ENCODE measurements around the gene MORC3. TPM values are rescaled to one million over a fixed set of nuclear protein-coding genes. Genes with fewer than 3 reads are reported as not detected.
A peak's percentile ranks its signal among the peaks of the same experiment; 100 is the strongest.
"Not testable (repeated sequence)": the region's sequence is repeated elsewhere in the genome, so short reads cannot be mapped to it uniquely, and the experiment has no call there.

MORC3 gene
- total RNA-seq, 3 donors from 2014 or later (not counting 1 experiment from before 2014, with no cell fraction given), result 59.7 to 74.1 (median 64.8) TPM

DNA sequence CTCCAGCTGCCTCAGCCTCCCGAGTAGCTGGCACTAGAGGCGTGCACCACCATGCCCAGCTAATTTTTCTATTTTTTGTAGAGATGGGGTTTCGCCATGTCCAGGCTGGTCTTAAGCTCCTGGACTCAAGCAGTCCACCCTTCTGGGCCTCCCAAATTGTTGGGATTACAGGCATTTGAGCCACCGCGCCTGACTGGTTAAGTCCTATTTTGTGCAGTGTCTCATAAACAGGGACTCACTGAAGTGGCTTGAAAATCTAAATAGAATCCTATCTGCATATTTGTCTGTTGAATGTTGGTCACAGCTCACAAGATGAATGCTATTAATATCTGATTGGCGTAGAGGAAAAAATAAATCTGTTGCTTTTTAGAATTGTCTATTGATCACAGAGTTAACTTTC is 59.3 kb downstream of the MORC3 start:
- no peak overlapping the region for H3K27ac Mint-ChIP-seq
- Histone ChIP-seq H3K4me3 (ENCODE audit: low read length) (no peak overlapping the region), H3K9me3 (ENCODE audit: control insufficient read depth, insufficient read depth, low read length) (no peaks in the 10 kb centered on the region), H3K4me1 (ENCODE audit: control insufficient read depth, insufficient read depth, low read length) (no peaks in the 10 kb centered on the region), H3K27ac (ENCODE audit: low read length) (no peak overlapping the region), H3K27me3 (ENCODE audit: control insufficient read depth, insufficient read depth, low read length) (no peaks in the 10 kb centered on the region), H3K36me3 (ENCODE audit: control insufficient read depth, insufficient read depth, low read length) (peaks cover 37% of the 10 kb centered on the region)
- TF ChIP-seq, protein P1, sequence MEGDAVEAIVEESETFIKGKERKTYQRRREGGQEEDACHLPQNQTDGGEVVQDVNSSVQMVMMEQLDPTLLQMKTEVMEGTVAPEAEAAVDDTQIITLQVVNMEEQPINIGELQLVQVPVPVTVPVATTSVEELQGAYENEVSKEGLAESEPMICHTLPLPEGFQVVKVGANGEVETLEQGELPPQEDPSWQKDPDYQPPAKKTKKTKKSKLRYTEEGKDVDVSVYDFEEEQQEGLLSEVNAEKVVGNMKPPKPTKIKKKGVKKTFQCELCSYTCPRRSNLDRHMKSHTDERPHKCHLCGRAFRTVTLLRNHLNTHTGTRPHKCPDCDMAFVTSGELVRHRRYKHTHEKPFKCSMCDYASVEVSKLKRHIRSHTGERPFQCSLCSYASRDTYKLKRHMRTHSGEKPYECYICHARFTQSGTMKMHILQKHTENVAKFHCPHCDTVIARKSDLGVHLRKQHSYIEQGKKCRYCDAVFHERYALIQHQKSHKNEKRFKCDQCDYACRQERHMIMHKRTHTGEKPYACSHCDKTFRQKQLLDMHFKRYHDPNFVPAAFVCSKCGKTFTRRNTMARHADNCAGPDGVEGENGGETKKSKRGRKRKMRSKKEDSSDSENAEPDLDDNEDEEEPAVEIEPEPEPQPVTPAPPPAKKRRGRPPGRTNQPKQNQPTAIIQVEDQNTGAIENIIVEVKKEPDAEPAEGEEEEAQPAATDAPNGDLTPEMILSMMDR (IDR thresholded peaks at IDR 0.05), result no peak
- intact Hi-C loops (cut with micrococcal nuclease), result no loop called here
- no peak overlapping the region for H3K4me3 Mint-ChIP-seq
- DNase-seq, result no peak
- H3K36me3 Mint-ChIP-seq, result no peaks in the 10 kb centered on the region
- no peak for ATAC-seq
- 97% methylated on average over 6 of the region's 6 CpGs for WGBS (ENCODE audit: insufficient coverage)
- H3K9me3 Mint-ChIP-seq, result no peaks in the 10 kb centered on the region
- H3K4me1 Mint-ChIP-seq, result no peaks in the 10 kb centered on the region
- H3K27me3 Mint-ChIP-seq (ENCODE audit: low read depth in 2 of 2), result no peaks in the 10 kb centered on the region

DNA sequence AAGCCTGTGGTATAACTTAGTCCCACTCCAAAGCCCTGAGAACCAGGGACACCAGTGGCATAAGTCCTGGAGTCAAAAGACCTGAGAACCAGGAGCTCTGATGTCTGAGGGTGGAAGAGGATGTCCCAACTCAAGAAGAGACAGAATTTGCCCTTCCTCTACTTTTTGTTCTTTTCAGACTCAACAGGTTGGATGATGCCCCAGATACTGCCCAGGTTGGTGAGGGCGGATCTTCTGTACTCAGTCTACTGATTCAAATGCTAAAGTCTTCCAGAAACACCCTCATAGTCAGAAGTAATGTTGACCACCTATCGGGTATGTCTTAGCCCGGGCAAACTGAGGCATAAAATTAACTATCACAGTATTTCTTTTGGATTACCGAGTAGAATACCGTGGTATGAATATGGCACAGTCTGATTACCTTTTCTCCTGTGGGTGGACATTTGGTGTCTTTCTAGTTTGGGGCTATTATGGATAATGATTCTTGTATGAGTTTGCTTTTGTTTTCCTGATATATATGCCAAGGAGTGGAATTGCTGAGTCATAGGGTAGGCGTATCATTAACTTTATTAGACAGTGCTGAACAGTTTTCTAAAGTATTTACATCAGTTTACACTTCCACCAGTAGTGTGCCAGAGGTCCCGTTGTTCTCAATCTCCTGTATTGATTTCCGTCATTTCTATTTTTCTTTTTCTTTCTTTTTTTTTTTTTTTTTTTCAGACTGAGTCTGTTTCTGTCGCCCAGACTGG is 62.0 kb downstream of the MORC3 start:
- H3K27me3 ChIP-seq (ENCODE audit: control insufficient read depth, insufficient read depth, low read length), result no peaks in the 10 kb centered on the region
- peak overlapping the region; percentile 56 to 58 for H3K27ac Mint-ChIP-seq
- H3K36me3 Mint-ChIP-seq, result no peaks in the 10 kb centered on the region

DNA sequence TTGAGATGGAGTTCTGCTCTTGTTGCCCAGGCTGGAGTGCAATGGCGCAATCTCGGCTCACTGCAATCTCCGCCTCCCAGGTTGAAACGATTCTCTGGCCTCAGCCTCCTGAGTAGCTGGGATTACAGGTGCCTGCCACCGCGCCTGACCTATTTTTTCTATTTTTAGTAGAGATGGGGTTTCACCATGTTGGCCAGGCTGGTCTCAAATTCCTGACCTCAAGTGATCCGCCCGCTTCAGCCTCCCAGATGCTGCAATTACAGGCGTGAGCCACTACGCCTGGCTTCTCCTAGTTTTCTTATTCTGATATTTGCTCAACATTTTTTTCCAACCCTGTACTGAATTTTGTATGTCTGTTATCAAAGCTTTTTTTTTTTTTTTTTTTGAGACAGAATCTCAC is 62.7 kb downstream of the MORC3 start:
- DNase-seq; H3K4me3 Mint-ChIP-seq; ATAC-seq; H3K36me3 ChIP-seq (ENCODE audit: control insufficient read depth, insufficient read depth, low read length); H3K4me3 ChIP-seq (ENCODE audit: low read length); H3K27ac ChIP-seq (ENCODE audit: low read length); H3K27me3 Mint-ChIP-seq (ENCODE audit: low read depth in 2 of 2); H3K27ac Mint-ChIP-seq; H3K27me3 ChIP-seq (ENCODE audit: control insufficient read depth, insufficient read depth, low read length); intact Hi-C loops (cut with micrococcal nuclease); H3K36me3 Mint-ChIP-seq; H3K9me3 Mint-ChIP-seq; H3K9me3 ChIP-seq (ENCODE audit: control insufficient read depth, insufficient read depth, low read length); H3K4me1 Mint-ChIP-seq: not testable (repeated sequence)
- H3K4me1 ChIP-seq (ENCODE audit: control insufficient read depth, insufficient read depth, low read length), result peaks cover 12% of the 10 kb centered on the region
- 98% methylated on average over 10 of the region's 10 CpGs for WGBS (ENCODE audit: insufficient coverage)

More for the DNA sequence above, 62.0 kb downstream of the MORC3 start:
- H3K4me1 Mint-ChIP-seq, result peaks cover 0 to 5% of the 10 kb centered on the region in 2 donors
- ATAC-seq, result no peak
- WGBS (ENCODE audit: insufficient coverage), result 95% methylated on average over 9 of the region's 9 CpGs
- intact Hi-C loops (cut with micrococcal nuclease), result no loop called here
- H3K27ac ChIP-seq (ENCODE audit: low read length), result no peak overlapping the region
- no peaks in the 10 kb centered on the region for H3K9me3 ChIP-seq (ENCODE audit: control insufficient read depth, insufficient read depth, low read length)
- H3K9me3 Mint-ChIP-seq, result no peaks in the 10 kb centered on the region
- H3K27me3 Mint-ChIP-seq (ENCODE audit: low read depth in 2 of 2), result no peaks in the 10 kb centered on the region
- H3K36me3 ChIP-seq (ENCODE audit: control insufficient read depth, insufficient read depth, low read length), result peaks cover 11% of the 10 kb centered on the region
- TF ChIP-seq, protein P1 (IDR thresholded peaks at IDR 0.05), result no peak
- H3K4me3 ChIP-seq (ENCODE audit: low read length), result no peak overlapping the region
- H3K4me3 Mint-ChIP-seq, result no peak overlapping the region
- H3K4me1 ChIP-seq (ENCODE audit: control insufficient read depth, insufficient read depth, low read length), result peaks cover 12% of the 10 kb centered on the region
- DNase-seq, result no peak

DNA sequence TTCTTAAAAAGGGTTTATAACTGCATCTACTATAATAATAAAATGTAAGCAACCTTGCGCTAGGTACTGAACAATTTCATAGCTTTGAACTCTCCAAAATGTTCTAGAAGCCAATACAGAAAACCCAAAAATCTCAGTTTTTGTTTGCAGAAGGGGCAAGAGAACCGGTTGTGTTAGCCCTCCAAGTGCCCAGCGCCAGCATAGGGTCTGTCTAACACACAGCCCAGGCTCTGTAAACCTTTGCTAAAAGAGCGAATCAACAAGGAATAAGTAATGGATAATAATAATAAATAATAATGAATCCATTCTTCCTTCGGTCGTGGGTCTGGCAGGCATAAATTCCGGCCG is 64.9 kb downstream of the MORC3 start:
- Histone ChIP-seq H3K9me3 (ENCODE audit: control insufficient read depth, insufficient read depth, low read length) (no peaks in the 10 kb centered on the region), H3K27me3 (ENCODE audit: control insufficient read depth, insufficient read depth, low read length) (no peaks in the 10 kb centered on the region), H3K27ac (ENCODE audit: low read length) (no peak overlapping the region), H3K36me3 (ENCODE audit: control insufficient read depth, insufficient read depth, low read length) (no peaks in the 10 kb centered on the region), H3K4me1 (ENCODE audit: control insufficient read depth, insufficient read depth, low read length) (peaks cover 12% of the 10 kb centered on the region), H3K4me3 (ENCODE audit: low read length) (no peak overlapping the region)
- ATAC-seq (no peak), DNase-seq (no peak)
- Mint-ChIP-seq H3K4me1 (peaks cover 5% of the 10 kb centered on the region in 2 donors), H3K4me3 (peak overlapping the region; percentile 40), H3K9me3 (no peaks in the 10 kb centered on the region), H3K27me3 (ENCODE audit: low read depth in 2 of 2) (no peaks in the 10 kb centered on the region), H3K36me3 (no peaks in the 10 kb centered on the region), H3K27ac (no peak overlapping the region)
- 42% methylated on average over 7 of the region's 8 CpGs for WGBS (ENCODE audit: insufficient coverage)
- intact Hi-C loops (cut with micrococcal nuclease), result loop anchor here (5.0 kb wide), 1 partner anchor 63 kb away; the partner anchor contains the start of gene MORC3
- TF ChIP-seq, protein P1 (IDR thresholded peaks at IDR 0.05), result no peak

Measured in natural killer cell (primary cell).